Measurements from ENCODE around the gene KDM8.
A peak's percentile ranks its signal among the peaks of the same experiment; 100 is the strongest.
"Not testable (repeated sequence)": the region's sequence is repeated elsewhere in the genome, so short reads cannot be mapped to it uniquely, and the experiment has no call there.

KDM8 gene

DNA sequence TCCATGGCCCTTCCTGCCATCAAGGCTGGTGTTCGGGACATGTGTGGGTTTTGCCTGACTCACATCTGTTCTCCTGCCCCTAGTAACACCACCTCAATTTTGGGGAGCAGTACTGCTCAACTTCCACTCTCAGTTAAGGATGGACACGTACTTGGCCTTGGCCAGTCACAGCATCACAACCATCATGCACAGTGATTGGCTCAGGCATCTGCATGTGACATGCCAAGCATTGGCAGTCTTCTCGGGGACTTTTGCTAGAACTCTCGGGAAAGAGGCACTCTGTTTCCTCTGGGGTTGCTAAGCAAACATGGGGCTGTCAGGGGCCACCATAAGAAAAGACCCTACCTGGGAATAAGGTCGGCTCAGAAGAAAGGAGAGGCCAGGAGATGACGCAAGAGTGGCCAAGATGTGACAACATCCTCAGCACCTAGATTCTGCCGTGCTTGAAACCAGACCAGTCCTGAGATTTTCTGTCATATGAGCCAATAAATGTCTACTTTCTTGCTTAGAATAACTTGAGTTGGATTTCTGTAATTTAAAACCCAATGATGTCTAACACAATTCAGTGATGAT lies 11.9 kb upstream of the KDM8 start:
- no peak for DNase-seq

DNA sequence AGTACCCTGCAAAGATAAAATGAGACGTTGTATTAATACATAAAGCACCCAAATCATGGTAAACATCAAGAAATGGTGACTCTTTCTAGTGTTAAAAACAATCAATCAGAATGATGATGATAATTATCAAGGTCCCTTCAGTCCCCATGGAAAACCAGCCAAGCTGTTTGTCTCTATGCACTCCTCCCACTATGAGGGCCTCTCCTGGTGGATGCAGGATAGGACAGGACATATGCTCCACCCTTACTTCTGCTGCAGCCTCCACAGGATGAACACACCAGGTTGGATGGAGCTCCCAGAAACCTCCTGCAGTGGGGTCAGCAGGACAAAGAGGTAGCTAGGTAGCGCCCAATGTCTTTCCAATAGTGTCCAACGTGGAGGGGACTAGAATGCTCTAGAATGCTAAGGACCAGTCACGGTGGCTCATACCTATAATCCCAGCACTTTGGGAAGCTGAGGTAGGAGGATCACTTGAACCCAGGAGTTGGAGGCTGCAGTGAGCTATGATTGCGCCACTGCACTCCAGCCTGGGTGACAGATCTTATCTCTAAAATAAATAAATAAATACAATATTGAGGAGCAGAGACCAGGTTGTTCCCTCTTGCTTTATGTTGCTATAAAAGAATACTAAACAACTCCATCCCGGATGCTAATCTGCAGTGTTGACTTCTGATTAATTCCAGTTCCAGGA lies 9.9 kb upstream of the KDM8 start:
- no peak for DNase-seq

DNA sequence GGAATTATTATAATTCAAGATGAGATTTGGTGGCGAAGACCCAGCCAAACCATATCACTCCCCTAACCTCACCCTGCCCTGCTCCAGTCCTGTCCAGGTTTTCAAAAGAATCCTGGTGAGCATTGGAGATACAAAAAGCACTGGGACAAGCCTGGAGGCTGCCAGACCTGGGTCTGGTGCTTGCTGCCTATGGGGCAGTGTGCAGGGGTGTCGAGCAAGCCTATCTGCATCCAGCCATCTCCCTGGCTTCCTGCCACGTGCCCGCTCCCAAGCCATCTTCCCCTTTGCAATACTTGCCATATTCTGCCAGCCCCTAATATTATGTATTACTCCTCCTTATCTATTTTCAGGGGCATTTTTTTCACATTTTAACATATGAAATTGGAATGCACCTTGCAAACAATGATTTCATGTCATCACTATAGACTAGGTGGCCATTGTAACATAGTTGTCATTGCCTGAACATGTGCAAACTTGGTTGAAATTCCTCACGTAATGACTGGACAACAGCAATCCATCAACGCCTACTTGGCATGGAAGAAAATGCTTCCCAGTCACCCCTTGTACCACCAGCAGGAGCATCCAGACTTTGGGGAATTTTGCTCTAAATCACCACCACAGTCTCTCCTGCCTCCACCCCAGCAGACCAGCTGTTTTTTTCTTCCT lies 8.1 kb upstream of the KDM8 start:
- peak; percentile 32 for DNase-seq

DNA sequence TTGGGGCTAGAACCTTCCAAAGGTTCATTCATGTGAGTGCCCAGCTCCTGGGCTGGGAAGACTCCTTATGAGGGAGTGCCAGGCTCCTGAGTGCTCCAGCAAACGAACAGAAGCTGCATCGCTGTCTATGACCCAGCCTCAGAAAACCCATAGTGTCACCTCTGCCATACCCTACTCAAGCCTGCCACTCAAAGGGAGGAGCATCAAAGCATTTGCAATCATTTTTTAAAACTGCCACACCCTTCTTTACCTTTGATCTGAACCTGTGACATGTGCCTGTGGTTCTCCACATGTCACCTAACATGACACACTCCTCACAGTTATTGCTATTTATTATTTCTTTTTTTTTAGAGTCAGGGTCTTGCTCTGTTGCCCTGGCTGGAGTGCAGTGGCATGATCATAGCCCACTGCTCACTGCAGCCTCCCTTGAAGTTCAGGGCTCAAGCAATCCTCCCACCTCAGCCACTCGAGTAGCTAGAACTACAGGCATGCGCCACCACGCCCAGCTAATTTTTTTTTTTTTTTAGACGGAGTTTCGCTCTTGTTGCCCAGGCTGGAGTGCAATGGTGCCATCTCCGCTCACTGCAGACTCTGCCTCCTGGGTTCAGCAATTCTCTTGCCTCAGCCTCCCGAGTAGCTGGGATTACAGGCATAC lies 7.3 kb upstream of the KDM8 start:
- DNase-seq: no peak

DNA sequence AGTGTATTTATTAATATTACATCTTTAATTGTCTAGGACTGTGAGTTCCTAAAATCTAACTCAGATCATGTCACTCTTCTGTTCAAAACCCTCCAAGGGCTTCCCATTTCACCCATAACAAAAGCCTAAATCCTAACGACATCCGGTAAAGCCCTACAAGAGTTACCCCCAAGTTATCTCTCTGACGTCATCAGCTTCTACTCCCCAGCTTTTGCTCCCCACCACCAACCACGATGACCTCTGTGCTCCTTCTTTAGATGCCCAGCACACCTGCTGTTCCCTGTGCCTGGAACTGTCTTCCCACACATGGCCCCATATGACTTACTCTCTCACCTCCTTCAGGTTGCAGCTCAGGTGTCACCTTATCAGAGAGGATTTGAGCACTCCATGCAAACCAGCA lies 6.3 kb upstream of the KDM8 start:
- no peak for DNase-seq

DNA sequence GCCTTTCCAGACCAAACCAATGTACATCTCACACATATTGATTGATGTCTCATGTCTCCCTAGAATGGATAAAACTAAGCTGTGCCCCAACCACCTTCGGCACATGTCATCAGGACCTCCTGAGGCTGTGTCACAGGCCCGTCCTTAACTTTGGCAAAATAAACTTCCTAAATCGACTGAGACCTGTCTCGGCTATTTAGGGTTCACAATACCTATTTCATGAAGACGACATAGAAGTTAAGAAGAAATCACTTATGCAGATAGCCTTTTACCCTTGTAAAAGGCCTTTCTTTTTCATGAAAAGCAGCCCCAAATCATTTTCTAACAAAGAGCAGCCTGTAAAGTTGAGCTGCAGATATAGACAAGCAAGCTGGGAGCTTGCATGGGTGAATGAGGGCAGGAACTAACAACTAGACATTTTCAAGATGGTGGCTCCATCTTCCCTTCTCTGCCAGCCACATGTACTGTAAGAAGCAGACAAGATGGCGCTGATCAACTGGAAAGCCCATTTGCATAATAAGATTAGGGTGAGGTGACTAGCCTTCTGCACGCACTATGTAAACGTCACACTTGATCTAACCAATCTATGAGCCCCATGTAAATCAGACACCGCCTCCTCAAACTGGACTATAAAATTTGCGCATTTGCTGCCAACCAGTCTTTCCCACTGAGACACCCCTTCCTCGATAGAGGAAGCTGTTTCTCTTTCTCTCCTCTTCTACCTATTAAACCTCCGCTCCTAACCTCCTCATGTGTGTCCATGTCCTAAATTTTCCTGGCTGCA lies 4.7 kb upstream of the KDM8 start:
- no peak for DNase-seq

DNA sequence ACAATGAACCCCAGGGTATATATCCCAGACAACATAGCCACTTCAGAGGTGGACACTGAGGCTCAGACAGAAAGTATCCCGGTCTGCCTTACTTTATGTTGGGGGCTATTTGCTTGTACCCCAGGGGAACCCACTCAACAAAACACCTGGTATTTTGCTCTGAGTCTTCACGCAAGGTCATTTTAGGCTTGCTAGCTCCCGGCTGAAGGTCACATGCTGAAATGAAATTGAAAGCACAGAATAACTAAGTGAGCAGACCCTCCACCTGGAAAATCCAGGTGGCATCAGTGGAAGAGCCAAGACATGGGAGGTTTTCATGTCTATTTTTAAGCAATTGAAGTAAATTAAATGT lies 4.1 kb upstream of the KDM8 start:
- DNase-seq: no peak

DNA sequence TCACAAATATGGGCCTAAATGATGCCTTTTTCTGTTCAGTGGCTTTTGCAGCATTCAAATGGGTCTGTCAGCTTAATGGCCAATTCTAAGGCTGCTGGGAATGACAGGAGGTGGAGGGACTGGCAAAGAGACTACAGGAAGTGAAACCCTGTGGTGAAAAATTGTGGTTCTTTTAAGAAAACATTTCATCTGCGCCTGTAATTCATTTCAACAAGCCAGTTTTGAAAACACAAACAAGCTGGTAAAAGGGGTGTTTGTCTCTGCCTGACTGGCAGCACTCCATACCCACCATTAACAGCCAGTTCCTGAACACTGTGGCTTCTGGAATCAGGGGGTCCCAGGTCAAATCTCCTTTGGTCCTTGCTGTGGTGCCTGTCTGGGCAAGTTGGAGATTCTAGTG lies 3.6 kb upstream of the KDM8 start:
- DNase-seq: no peak

DNA sequence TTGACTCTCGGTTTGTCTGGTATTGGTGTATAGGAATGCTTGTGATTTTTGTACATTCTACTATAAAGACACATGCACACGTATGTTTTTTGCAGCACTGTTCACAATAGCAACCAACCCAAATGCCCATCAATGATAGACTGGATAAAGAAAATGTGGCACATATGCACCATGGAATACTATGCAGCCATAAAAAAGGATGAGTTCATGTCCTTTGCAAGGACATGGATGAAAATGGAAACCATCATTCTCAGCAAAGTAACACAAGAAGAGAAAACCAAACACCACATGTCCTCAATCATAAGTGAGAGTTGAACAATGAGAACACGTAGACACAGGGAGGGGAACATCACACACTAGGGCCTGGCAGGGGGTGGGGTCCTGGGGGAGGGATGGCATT lies 2.4 kb upstream of the KDM8 start:
- DNase-seq: not testable (repeated sequence)

DNA sequence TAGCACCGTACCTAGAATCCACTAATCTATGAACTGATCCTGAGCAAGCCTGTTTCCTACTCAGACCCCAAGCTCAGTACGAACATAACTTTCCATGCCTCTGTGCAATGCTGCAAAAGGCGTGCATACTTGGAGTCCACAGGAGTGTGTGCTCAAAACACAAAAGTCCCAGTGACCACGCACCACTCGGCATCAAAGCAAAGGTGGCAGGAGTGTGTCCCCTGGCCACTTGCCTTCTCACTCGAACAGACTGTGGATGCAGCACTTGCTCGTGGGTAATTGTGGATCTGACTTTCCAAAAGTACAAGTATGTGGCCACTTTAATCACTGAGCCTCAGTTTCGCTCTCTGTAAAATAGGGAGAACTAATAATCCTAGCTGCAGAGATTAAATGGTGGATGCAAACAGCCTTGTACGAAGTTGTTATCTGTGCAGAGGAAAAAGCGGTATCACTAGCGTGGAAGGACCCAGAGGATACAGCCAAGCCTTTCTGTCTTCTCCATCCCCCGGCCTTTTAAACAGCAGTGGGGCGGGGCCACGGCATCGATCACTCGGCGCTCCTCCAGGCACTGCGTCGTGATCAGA lies 311 bp upstream of the KDM8 start:
- DNase-seq: no peak

DNA sequence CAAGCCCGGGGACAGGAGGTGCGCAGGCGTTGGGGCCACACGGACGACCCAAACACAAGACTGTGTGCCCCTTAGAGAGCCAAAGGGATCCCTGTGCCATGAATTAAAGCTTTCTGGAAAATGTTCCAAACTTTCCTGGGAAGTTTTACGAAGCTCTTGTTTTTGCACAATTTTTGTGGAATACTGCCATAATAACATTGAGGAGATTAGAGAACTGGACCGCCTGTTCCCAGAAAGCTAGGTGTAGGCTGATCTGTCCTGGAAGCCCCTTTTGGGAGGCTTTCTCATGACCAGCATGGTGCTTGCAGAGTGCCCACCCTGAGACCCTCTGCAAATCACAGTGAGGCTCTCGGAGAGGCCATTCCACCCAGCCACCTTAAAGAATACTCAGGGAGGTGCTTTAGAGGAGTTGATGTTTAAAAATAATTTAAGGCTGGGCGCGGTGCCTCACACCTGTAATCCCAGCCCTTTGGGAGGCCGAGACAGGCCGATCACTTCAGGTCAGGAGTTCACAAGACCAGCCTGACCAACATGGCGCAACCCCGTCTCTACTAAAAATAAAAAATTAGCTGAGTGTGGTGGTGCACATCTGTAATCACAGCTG lies 1.1 kb downstream of the KDM8 start:
- DNase-seq: no peak

DNA sequence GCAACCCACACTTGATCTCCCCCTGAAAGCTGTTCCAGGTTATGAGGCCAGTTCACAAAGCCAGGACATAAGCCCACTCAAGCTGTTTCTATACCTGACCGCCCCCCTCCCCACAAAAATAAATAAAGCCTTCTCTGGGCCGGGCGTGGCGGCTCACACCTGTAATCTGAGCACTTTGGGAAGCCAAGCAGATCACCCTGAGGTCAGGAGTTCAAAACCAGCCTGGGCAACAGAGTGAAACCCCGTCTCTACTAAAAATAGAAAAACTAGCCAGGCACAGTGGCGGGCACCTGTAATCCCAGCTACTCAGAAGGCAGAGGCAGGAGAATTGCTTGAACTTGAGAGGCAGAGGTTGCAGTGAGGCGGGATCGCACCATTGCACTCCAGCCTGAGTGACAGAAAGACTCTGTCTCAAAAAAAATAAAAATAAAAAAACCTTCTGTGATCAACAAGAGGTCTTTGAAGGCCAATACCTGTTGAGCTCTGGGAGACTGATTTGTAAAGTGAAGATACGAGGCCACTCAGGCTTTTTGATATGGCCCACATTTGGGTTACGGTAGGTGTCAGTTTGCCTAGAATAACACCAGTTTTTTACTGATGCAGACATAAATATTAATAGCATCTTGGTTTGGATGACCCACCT lies 2.2 kb downstream of the KDM8 start:
- no peak for DNase-seq

DNA sequence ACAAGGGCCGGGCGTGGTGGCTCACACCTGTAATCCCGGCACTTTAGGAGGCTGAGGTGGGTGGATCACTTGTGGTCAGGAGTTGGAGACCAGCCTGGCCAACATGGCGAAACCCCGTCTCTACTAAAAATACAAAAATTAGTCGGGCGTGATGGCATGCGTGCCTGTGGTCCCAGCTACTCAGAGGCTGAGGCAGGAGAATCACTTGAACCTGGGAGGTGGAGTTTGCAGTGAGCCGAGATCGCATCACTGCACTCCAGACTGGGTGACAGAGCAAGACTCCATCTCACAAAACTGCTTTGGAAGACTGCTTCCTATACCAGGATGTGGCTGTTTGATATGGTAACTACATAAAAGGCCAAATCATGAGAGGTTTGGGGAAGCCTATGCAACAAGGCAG lies 3.8 kb downstream of the KDM8 start:
- DNase-seq: not testable (repeated sequence)

DNA sequence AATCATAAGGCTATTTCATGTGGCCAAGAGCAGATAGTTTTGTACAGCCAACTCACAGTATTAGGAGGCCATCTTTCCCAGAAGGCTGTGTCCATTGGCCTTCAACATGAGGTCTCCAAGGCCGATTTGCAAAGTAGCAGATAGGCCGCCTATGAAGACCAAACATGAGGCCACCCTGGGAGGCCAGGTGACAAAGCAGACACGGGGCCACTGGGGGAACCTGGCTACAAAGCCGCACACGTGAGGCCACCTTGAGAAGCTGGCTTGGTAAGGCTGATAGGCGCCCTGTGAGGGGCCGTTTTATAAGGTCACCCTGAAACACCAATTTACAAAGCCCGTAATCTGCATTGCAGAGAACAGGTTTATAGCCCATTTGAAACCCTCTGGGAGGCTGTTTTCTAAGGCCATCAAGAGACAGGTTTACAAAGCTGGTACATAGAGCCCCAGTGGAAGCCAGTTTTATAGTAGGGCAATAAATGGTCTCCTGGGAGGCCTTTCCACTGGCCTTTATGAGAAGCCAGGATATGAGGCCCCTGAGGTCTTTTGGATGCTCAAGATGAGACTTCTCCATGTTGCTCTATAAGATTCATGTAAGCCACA lies 4.9 kb downstream of the KDM8 start:
- DNase-seq: no peak

DNA sequence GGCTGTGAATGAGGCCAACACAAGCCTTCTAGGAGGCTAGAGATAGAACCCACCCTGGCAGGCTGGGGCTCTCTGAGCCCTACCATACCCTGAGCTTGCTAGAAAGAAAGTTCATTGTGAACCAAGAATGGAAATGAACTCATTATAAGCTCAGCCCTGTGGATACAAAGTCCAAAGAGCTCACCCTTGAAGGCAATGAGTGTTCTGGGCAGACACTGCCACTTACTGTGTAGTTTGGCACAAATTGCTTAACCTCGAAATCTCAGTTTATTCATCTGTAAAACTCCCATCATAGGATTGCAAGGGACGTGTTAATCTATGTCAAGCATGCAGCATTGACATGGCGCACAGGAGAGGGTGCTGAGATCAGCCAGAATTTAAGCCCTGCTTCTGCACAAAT lies 5.5 kb downstream of the KDM8 start:
- DNase-seq: no peak

DNA sequence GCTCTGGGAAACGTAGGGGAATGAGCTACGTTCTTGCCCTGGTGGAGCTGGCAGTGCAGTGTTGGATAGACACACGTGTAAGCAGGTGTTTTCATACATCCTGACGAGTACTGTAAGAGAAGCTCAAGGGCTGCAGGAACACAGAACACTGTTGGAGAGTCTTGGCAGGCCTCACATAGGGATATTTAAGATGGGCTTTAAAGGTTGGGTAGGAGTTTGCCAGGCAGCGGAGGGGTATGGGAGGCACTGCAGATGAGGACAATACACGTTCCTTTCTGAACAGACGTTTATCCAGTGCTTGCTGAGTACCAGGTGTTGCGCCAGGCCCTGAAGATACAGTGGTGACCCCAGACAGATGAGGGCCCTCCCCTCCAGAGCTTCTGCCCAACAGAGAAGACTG lies 6.3 kb downstream of the KDM8 start:
- DNase-seq: no peak

DNA sequence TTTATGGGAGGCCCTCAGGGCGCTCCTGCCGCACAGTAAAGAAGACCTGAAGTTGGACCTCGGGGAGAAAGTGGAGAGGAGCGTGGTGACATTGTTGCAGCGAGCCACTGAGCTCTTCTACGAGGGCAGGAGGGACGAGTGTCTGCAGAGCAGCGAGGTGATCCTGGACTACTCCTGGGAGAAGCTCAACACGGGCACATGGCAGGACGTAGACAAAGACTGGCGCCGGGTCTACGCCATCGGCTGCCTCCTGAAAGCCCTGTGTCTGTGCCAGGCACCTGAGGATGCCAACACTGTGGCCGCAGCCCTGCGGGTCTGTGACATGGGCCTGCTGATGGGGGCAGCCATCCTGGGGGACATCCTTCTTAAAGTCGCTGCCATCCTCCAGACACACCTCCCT lies 6.8 kb downstream of the KDM8 start:
- no peak for DNase-seq

DNA sequence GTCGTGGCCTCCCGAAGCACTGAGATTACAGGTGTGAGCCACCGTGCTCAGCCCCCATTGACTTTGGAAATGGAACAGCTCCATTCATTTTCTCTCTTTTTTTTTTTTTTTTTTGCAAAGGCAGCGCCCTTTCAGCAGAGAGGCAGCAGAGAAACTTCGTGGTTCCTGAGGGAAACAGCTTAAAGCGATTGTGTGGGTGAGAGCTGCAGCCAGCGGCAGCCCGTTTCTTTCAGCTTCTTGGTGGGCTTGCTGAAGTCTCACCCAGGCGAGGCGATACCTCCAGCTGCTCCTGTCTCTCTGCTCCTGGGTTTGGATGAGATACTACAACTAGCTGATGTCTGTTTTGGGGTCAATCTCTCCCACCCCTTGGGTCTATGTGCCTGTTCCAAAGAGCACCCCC lies 7.7 kb downstream of the KDM8 start:
- DNase-seq: no peak

DNA sequence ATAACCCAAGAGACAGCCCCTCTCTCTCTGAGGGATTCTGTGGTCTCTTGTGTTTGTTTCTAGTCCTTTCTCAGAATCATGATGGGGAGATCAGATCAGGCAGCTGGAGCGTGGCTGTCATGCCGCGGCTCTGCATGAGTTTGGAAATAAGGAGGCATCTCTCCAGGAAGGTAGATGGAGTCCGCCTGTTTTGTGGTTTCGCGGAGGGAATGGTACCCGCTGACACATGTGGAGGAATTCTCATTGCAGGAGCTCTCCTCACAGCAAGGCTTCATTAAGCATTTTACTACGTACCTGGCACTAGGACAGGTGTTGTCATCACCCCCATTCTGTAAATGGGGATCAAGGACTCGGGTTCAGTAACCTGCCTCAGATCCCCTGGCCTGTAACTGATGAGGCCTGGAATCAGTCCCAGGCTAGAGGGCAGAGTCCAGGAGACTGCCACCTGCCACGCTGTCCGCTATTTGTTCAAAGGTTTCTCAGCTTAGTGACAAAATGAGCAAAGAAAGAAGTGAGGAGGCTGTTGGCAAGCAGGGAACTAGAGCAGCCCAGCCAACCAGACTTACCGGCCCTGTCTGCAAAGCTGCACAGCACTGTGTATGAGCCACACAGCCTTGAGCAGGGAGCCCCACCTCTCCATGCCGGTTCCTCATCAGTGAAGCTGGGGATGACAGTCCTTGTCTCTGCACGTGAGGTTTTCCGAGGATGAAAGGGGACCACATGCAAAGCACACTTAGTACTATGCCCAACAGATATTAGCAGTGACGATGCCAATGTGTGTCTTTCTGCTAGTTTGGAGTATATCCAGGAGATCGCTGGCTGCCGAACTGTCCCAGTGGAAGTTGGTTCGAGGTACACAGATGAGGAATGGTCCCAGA lies 11.0 kb downstream of the KDM8 start:
- DNase-seq: no peak

DNA sequence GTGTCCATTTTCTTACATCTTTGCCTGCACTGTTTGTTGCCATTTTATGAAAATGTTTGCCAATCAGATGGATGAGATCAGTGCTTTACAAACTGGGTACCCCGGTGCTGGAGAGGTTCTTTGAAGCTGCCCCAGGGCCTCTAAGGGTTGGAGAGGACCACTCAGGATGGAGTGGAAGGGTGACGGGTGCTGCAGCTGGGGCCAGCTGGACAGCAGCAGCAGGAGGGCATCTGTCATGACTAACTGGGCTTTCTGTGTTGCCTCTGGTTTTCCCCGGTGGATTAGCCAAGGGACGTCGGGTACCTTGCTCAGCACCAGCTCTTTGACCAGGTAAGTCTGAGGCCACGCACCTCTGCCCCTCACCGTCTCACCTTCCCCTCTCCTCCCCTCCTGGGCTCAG lies 12.3 kb downstream of the KDM8 start:
- no peak for DNase-seq
